HepG2 (cell line): ENCODE measurements around the gene ODAM. TPM values are rescaled to one million over a fixed set of nuclear protein-coding genes. Genes with fewer than 3 reads are reported as not detected.

Source experiments
- ARNT2 ChIP-seq: sonication (generic); formaldehyde crosslinking; IDR thresholded peaks from 2 replicates; pipeline ENCODE4 v1.8.0; 2022; ENCODE audit warnings: mild to moderate bottlenecking, low read depth, missing genetic modification reagents, moderate library complexity
- ARNTL ChIP-seq: sonication (generic); formaldehyde crosslinking; IDR thresholded peaks from 2 replicates; pipeline ENCODE4 v1.4.0; 2020; ENCODE audit warnings: mild to moderate bottlenecking, missing genetic modification reagents
- ATF2 ChIP-seq: sonication (generic); formaldehyde crosslinking; IDR thresholded peaks from 2 replicates; pipeline ENCODE4 v1.4.0; 2020; ENCODE audit warnings: missing genetic modification reagents
- CC2D1A ChIP-seq: sonication (generic); formaldehyde crosslinking; IDR thresholded peaks from 2 replicates; pipeline ENCODE4 v1.8.1; 2023; ENCODE audit warnings: mild to moderate bottlenecking, missing genetic modification reagents
- KLF12 ChIP-seq: sonication (generic); formaldehyde crosslinking; IDR thresholded peaks from 2 replicates; pipeline ENCODE4 v1.4.0; 2020; ENCODE audit warnings: missing genetic modification reagents, borderline replicate concordance
- POLR2A ChIP-seq, 2 experiments: IDR thresholded peaks; 2 replicates each; pipeline ENCODE4 v1.6.1; 2011; ENCODE audit warnings: low read depth in 2 of 2, low read length in 2 of 2, mild to moderate bottlenecking in 1 of 2, moderate library complexity in 1 of 2; ENCODE audit not compliant: insufficient read depth in 1 of 2
- TBX3 ChIP-seq: fragments of 450-650 bp; IDR thresholded peaks from 2 replicates; pipeline ENCODE4 v1.6.1; 2017; ENCODE audit warnings: antibody characterized with exemption, mild to moderate bottlenecking, inconsistent platforms, borderline replicate concordance
- ZBTB3 ChIP-seq: sonication (generic); formaldehyde crosslinking; IDR thresholded peaks from 2 replicates; pipeline ENCODE4 v1.4.0; 2020; ENCODE audit warnings: low read depth, mild to moderate bottlenecking, moderate library complexity, missing genetic modification reagents, borderline replicate concordance
- ZNF367 ChIP-seq: sonication (generic); formaldehyde crosslinking; IDR thresholded peaks from 2 replicates; pipeline ENCODE4 v1.4.0; 2020; ENCODE audit warnings: missing genetic modification reagents, borderline replicate concordance
- ZNF44 ChIP-seq: sonication (generic); formaldehyde crosslinking; IDR thresholded peaks from 2 replicates; pipeline ENCODE4 v1.5.1; 2020; ENCODE audit warnings: mild to moderate bottlenecking, missing genetic modification reagents
- ZNF441 ChIP-seq: sonication (generic); formaldehyde crosslinking; IDR thresholded peaks from 2 replicates; pipeline ENCODE4 v1.7.0; 2021; ENCODE audit warnings: missing genetic modification reagents, borderline replicate concordance
- ZNF703 ChIP-seq: sonication (generic); formaldehyde crosslinking; IDR thresholded peaks from 2 replicates; pipeline ENCODE4 v1.5.1; 2020; ENCODE audit warnings: missing genetic modification reagents, mild to moderate bottlenecking, moderate library complexity, borderline replicate concordance
- polyA plus RNA-seq, 8 experiments: library from polyadenylated mRNA; depleted of rRNA in 3 of 8; stranded (reverse) in 7 of 8; unstranded in 1 of 8; fragments of >200 nt; fragmentation: Illumina TruSeq in 4 of 8; extraction: Trizol in 4 of 8; gene quantifications; 2 replicates each; pipeline versions ENCODE4 v1.2.1 to v1.2.3, GENCODE V29; 2011 to 2016; ENCODE audit warnings: low read depth in 4 of 8, missing spikeins in 1 of 8, mixed read lengths in 1 of 8; ENCODE audit not compliant: insufficient read depth in 1 of 8
- total RNA-seq, 5 experiments: library from RNA; depleted of rRNA; stranded (reverse); fragments of >200 nt; fragmentation: Illumina TruSeq; extraction: Trizol; gene quantifications; 2 replicates each; pipeline ENCODE4 v1.2.3, GENCODE V29; 2016; ENCODE audit warnings: low read depth in 1 of 5
- TF ChIP-seq, protein P1 (sequence below): sonication (generic); formaldehyde crosslinking; IDR thresholded peaks from one replicate; pipeline ENCODE4 v1.5.1; 2020; ENCODE audit warnings: mild to moderate bottlenecking, missing genetic modification reagents; ENCODE audit errors: not compliant biosample characterization
- TF ChIP-seq, protein P2 (sequence below): sonication (generic); formaldehyde crosslinking; IDR thresholded peaks from 2 replicates; pipeline ENCODE4 v1.5.1; 2020; ENCODE audit warnings: missing genetic modification reagents, mild to moderate bottlenecking, borderline replicate concordance
- TF ChIP-seq, protein P3 (sequence below): sonication (generic); formaldehyde crosslinking; IDR thresholded peaks from 2 replicates; pipeline ENCODE4 v1.4.0; 2020; ENCODE audit warnings: missing genetic modification reagents, borderline replicate concordance

Gene ODAM
- total and polyA plus RNA-seq, 2 of the 13 experiments (the other 11 are each of a cell fraction or from before 2014, with no cell fraction given): 94.6 to 115 TPM

- TF ChIP-seq, protein P1, sequence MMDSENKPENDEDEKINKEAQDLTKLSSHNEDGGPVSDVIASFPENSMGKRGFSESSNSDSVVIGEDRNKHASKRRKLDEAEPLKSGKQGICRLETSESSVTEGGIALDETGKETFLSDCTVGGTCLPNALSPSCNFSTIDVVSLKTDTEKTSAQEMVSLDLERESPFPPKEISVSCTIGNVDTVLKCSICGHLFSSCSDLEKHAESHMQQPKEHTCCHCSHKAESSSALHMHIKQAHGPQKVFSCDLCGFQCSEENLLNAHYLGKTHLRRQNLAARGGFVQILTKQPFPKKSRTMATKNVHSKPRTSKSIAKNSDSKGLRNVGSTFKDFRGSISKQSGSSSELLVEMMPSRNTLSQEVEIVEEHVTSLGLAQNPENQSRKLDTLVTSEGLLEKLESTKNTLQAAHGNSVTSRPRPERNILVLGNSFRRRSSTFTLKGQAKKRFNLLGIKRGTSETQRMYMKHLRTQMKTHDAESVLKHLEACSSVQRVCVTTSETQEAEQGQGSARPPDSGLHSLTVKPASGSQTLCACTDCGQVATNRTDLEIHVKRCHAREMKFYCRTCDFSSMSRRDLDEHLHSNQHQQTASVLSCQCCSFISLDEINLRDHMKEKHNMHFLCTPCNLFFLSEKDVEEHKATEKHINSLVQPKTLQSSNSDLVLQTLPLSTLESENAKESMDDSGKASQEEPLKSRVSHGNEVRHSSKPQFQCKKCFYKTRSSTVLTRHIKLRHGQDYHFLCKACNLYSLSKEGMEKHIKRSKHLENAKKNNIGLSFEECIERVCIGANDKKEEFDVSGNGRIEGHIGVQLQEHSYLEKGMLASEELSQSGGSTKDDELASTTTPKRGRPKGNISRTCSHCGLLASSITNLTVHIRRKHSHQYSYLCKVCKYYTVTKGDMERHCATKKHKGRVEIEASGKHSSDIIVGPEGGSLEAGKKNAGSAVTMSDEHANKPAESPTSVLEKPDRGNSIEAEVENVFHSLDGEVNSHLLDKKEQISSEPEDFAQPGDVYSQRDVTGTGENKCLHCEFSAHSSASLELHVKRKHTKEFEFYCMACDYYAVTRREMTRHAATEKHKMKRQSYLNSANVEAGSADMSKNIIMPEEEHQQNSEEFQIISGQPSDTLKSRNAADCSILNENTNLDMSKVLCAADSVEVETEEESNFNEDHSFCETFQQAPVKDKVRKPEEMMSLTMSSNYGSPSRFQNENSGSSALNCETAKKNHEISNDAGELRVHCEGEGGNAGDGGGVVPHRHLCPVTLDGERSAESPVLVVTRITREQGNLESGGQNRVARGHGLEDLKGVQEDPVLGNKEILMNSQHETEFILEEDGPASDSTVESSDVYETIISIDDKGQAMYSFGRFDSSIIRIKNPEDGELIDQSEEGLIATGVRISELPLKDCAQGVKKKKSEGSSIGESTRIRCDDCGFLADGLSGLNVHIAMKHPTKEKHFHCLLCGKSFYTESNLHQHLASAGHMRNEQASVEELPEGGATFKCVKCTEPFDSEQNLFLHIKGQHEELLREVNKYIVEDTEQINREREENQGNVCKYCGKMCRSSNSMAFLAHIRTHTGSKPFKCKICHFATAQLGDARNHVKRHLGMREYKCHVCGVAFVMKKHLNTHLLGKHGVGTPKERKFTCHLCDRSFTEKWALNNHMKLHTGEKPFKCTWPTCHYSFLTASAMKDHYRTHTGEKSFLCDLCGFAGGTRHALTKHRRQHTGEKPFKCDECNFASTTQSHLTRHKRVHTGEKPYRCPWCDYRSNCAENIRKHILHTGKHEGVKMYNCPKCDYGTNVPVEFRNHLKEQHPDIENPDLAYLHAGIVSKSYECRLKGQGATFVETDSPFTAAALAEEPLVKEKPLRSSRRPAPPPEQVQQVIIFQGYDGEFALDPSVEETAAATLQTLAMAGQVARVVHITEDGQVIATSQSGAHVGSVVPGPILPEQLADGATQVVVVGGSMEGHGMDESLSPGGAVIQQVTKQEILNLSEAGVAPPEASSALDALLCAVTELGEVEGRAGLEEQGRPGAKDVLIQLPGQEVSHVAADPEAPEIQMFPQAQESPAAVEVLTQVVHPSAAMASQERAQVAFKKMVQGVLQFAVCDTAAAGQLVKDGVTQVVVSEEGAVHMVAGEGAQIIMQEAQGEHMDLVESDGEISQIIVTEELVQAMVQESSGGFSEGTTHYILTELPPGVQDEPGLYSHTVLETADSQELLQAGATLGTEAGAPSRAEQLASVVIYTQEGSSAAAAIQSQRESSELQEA: no peak
- TF ChIP-seq, protein P2, sequence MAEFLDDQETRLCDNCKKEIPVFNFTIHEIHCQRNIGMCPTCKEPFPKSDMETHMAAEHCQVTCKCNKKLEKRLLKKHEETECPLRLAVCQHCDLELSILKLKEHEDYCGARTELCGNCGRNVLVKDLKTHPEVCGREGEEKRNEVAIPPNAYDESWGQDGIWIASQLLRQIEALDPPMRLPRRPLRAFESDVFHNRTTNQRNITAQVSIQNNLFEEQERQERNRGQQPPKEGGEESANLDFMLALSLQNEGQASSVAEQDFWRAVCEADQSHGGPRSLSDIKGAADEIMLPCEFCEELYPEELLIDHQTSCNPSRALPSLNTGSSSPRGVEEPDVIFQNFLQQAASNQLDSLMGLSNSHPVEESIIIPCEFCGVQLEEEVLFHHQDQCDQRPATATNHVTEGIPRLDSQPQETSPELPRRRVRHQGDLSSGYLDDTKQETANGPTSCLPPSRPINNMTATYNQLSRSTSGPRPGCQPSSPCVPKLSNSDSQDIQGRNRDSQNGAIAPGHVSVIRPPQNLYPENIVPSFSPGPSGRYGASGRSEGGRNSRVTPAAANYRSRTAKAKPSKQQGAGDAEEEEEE (CRISPR knock-in tag): no peak
- TF ChIP-seq ARNT2 (no peak), KLF12 (CRISPR knock-in tag) (no peak), POLR2A (IDR thresholded peaks at IDR 0.05; ENCODE audit: insufficient read depth in 1 of 2, low read depth in 2 of 2, low read length in 2 of 2) (no peak), ARNTL (peak; percentile 46; the same call in 1 of the 2 replicates), ZNF44 (CRISPR knock-in tag) (no peak), ZNF367 (CRISPR knock-in tag) (no peak), CC2D1A (CRISPR knock-in tag) (no peak), ZNF703 (peak; percentile 86), ATF2 (CRISPR knock-in tag) (peak; percentile 87), ZNF441 (CRISPR knock-in tag) (no peak), TBX3 (peak; percentile 68; the same call in 1 of the 2 replicates), ZBTB3 (CRISPR knock-in tag) (no peak)
- TF ChIP-seq, protein P3, sequence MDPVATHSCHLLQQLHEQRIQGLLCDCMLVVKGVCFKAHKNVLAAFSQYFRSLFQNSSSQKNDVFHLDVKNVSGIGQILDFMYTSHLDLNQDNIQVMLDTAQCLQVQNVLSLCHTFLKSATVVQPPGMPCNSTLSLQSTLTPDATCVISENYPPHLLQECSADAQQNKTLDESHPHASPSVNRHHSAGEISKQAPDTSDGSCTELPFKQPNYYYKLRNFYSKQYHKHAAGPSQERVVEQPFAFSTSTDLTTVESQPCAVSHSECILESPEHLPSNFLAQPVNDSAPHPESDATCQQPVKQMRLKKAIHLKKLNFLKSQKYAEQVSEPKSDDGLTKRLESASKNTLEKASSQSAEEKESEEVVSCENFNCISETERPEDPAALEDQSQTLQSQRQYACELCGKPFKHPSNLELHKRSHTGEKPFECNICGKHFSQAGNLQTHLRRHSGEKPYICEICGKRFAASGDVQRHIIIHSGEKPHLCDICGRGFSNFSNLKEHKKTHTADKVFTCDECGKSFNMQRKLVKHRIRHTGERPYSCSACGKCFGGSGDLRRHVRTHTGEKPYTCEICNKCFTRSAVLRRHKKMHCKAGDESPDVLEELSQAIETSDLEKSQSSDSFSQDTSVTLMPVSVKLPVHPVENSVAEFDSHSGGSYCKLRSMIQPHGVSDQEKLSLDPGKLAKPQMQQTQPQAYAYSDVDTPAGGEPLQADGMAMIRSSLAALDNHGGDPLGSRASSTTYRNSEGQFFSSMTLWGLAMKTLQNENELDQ: no peak
Measured at GRCh38 chr4:70182517-70183167, 12.9 kb upstream of the ODAM start (continued).
